Inferior parietal cortex (tissue), 1 donor: Measurements from ENCODE around the gene DSG3.
A peak's percentile ranks its signal among the peaks of the same experiment; 100 is the strongest.

ENCODE experiments used
- DNase-seq: peaks from one replicate; pipeline ENCODE4 v3.0.0-alpha.2; 2016; ENCODE audit errors: extremely low spot score

Gene DSG3

DNA sequence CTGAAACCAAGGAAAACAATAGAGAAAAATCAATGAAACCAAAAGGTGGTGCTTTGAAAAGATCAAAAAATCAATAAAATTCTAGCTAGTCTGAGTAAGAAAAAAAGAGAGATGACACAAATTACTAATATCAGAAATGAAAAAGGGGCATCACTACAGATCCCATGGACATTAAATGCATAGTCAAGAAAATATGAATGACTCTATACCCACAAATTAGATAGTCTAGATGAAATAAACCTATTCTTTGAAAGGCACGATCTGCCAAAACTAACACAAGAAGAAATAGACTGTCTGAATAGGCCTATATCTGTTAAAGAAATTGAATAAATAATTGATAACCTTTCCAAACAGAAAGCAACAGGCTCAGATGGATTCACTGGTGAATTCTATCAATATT lies 15.2 kb upstream of the DSG3 start:
- no peak for DNase-seq

DNA sequence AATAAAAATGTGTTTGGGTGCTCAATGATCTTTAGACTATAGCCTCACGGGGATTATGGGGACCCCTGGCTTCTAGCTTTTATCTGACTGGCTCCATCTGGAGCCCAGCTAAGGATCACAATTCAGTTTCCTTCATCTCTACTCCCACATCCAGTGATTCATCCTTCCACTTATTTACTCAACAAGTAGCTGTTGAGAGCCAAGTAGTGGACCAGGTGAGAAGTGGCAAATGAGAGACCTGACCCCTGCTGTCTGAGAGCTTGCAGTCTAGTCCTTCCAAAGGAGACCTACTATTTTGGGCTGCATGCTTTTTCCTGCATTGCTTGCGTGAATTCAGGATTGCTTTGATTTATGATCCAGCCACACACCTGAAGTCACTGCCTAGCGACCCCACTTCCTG lies 10.7 kb upstream of the DSG3 start:
- no peak for DNase-seq

DNA sequence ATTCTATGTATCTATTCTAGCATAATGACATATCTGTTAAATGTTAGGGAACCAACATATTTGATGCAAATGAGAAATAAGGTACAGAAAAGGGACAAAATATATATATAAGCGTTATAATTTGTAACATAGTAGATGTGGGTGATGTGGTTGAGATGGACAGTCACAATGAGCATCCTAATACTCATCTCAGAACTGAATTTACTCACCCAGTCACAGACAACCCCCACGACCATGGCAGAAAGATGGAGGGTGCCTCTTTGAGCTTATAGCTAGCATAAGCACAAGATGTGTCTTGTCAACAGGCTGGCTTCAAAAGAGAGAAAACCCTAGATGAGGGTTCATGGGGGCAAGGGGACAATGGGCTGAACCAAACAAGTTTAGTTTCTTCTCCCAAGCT lies 9.1 kb upstream of the DSG3 start:
- DNase-seq: no peak

DNA sequence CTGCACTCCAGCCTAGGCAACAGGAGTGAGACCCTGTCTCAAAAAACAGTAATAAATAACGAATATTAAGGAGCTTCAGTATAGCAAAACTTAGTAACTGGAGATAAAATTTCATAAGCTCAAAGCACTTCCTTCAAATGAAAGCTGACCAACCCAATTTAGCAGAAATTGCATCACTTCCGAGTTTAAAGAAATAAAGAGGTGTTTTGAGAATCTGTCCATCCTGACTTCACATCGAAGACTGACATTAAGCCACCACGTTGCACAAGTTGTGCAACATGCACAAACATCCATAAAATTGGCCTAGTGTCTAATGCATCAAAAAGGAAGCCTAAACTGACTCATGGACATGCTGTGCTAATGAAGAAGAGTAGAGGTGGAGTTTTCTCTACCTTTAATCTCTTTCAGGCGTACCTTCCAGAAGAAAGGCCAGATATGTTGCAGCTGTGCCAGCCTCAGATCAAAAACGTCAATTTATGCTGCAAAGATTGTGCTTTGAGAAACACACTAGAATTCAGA lies 7.7 kb upstream of the DSG3 start:
- no peak for DNase-seq

DNA sequence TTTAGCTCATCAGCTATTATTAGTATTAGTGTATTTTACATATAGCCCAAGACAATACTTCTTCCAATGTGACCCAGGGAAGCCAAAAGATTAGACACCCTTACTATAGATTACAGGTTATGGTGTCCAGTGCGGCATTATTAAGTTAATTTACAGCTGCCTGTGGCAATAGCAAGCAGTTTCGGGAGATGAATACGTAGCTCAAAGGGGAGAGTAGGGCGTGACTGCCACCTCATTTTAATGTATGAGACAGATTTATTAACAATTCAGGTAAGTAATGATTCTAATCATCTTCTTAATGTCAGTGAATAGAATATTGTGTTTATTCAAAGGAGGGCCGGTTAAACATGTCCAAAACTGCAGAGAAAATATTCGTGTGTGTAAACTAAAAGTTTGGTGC lies 6.8 kb upstream of the DSG3 start:
- no peak for DNase-seq

DNA sequence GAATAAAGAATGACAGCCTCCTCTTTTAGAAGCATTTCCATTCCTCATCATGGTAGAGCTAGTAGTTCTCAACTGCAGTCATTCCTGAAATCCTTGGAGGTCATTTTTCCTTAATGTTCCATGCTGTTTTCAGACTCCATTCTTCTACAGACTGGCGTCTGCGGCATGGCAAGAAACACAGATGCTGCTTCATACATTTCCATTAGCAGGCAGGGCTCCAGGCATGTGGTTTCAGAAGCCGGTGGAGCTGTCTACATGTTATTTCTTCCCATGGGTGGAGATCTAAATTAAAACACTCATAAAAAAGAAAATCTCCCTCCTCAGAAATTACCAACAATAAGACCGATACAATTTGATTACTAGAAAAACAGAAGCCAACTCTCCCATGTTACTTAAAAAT lies 6.0 kb upstream of the DSG3 start:
- no peak for DNase-seq

DNA sequence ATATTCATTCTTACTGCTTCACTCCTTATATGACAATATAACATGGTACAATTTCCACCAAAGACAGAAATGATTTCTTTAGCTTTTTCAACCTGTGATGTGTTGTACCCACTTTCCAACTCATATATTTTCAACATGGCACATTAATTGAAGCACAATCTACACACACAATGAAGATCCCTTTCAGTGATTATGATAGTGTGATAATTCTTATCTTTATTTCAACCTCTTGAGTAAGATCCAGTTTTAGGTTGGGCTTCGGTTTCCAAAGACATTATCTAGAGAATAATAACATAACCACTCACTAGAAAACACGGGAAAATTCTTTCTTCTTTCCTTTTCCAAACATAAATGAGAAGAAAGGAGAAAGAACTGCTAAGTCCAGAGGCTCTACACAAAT lies 3.4 kb upstream of the DSG3 start:
- DNase-seq: no peak

DNA sequence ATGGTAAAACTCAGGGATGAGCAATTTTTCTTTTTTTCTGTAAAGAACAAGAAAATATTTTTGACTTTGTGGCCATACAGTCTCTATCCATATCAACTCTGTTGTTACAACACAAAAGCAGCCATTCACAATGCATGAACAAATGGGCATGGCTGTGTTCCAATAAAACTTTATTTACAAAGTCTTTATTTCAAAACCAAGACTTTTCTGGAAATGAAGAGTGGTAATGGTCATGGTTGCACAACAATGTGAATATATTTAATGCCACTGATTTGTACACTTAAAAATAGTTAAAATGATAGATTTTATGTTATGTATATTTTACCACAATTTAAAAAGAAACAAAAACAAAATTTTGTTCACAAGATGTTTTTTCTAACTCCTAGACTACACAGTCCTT lies 1.6 kb upstream of the DSG3 start:
- no peak for DNase-seq

DNA sequence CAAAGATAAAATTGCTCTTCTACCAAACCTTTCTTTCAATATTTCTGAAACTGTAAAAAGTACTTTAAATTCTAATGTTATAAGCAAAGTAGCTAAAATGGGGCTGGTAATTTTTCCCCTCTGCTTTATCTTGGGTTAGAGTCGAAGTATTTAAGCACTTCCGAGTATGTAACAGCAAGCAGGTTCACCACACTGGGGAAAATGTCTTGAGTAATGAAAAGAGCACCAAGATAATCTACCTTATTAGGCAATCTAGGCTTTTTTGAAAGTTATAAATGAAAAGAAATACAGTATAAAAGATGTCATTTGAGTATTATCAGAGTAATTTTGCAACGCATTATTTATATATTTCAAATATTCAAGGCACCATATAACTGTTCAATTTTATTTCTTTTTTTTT lies 687 bp upstream of the DSG3 start:
- no peak for DNase-seq

DNA sequence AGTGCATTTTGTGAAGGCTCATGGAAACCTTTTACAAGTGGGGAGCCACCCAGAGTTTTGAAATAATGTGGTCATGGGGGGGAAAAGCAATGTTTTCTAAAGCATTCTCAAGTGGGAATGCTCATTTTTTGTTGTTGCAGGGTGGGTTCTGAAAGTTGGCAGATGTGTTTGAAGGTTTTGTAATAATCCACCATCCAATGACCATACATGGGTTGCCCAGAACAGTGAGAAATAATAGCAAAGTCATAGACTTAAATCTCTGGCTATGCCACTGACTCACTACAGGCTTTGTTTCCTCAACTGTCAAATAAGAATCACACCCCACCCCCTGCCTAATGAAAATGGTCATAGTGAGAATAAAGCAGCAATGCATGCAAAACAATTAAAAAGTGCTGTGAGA lies 2.9 kb downstream of the DSG3 start:
- DNase-seq: no peak

DNA sequence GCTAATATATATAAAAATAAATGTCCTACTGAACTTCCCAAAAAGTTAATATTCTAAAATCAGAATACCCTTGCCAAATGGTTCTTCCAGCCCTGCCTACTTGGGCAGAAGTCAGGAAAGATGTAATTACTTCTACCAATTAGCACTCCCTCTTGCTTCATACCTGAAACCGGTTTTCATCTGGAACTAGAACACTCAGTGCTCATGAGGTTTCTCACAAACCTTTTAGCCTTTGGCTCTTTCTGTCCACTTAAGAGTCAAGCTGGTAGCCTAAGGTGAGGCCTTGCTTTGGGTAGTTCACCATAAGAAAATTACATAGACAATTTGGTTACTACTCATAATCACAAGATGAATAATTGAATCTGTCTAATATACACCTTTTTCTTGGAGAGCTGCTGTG lies 4.1 kb downstream of the DSG3 start:
- no peak for DNase-seq

DNA sequence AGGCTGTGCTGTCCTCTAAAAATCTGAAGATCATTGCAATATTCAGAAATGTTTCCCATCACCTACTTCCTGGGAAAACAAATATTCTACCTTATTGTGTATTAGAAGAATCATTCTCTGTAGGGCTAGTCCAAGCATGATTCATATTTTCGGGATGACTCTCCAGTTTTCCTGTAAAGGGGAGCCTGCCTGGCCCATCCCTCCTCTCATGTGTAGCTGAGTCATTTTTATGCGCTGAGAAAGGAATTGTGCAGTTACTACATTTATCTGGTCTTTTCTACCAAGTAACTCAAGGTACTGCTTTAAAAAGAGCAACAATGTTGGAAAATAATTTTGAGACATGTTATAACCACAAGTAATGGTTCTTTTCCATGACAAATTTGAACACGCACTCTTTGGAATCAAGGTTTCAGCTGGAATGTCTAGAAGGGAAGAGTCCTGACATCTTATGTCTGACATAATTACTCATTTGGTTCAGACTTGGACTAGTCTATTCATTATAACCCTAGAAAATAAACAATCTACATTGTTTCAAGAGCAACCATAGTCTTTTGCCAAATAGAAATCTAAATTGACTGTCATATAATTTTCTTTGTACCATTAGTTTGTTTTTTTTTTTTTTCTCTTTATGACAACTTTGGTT lies 6.6 kb downstream of the DSG3 start:
- no peak for DNase-seq

DNA sequence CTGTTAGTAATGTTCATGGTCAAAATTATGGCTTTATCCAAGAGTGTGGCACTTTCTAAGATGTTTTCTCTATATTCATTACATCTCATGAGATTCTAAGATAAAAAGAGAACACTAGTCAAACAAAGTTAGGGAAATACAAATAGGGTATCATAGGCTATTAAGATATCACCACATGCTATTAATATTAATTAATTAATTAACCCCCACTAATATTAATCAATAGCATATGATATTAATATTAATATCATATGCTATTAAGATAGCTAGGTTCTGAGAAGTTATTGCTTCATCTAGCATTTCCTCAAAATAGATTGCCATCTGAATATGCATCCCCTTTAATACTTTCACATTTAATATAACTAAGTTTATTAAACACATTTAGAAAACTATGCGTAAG lies 22.1 kb downstream of the DSG3 start:
- DNase-seq: no peak

DNA sequence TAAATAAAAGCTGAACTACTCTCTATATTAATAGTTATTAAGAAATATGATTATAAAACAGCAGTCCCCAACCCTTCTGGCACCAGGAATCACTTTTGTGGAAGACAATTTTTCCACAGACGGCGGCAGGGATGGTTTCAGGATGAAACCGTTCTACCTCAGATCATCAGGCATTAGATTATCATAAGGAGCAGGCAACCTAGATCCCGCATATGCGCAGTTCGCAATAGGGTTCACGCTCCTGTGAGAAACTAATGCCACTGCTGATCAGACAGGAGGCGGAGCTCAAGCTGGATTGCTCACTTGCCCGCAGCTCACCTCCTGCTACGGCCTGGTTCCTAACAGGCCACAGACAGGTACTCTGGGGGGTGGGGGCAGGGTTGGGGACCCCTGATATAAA lies 31.1 kb downstream of the DSG3 start:
- DNase-seq: no peak

DNA sequence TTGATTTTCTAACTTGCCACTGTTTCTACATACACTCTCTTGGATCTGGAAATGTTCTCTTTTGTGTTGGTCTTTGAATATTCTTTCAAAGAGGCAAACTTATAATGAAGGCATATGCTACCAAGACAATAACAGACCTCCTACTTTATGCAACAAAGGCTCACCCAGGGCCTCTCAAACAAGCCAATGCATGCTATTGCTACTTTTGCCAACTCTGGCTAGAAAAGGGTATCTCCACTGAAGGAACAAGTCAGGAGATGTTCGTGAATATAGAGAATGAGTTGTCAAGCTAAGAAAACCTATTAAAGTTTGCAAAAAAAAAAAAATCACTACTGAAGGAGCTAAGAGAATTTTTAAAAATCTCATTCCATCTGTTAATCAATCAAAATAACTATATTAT lies 34.5 kb downstream of the DSG3 start:
- DNase-seq: no peak

DNA sequence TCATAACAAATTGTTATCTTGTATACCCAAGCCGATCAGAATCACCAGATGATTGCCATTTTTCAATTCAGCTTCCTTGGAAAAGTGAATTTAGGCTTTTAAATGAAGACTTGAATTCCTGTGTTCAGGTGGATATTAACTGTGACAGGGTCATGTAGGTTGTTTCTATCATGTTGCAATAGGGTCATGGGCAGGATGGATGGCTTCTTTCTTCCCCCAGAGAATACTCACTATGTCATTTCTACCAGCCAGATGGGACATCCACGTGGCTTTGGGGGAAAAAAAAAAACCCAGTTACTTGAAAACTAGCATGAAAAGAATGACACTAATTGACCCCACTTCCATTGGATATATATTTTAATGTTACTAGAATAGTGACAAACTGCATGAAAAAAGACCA lies 35.9 kb downstream of the DSG3 start:
- no peak for DNase-seq

DNA sequence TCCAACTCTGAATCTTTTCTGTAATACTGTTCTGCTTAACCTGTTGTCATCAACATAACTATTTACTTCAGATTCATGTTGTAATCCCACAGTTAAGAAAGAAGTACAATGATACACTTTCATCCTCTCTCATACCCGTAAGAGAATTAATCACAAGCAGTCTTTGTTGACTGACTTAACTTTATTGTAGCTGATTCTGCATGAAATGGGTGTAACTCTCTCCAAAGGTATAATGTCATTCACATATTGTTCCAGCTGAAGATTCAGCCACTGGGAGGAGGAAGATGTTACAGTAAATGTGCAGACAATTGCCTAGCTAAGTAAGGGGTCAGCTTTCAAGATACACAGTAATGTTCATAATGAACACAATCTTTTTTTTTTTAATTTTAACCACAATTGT lies 36.9 kb downstream of the DSG3 start:
- no peak for DNase-seq

DNA sequence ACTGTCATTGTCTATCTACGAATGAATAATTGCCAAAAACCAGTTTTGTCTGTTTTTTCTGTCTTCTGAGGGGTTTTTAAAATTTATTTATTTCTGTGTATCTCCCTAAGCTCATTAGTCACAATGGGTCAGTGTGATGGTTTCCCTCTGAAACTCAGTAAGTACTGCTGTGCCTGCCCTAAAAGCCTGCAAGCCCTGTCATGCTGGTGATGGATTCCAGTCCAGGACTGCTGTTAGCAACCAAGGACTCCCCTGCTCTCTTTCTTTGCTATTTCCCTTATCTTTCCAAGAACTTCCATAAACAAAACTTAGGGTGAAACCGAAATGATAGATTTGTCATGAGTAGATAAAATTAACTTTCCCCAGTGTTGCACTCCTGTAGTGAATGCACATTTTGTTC lies 38.6 kb downstream of the DSG3 start:
- DNase-seq: no peak

DNA sequence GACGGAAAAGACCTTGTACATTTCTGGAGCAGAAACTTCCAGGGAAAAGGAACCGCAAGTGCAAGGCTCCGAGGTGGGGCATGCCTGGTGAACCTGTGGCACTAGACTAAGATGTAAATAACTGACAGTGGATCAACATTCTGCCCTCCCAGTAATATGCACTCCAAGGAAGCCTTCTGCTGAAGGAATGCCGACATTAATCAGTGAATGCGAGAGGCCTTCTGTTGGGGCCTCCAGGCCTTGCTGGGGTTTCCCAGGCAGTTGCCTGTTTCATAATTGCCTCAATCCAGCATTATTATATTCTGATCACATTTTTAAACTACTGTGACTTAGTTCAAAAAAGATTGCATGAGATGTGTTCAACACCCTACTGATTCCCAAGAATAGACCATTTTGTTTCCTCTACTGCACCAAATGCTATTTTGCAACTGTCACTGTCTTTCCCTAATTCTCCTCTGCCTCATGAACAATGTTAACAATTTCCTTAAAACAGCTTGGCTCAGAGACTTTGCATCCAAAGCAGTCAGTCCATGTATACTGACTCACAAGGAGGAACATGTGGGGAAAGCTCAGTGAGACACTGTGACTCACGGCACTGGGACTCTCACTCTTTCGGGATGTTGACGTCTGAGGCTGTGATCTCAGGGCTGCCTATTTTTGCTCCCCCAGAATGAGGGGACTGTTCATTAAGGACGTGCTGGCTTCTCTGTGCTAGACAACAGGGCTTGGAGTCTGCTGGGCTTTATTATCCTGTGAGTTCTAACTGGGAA lies 39.9 kb downstream of the DSG3 start:
- peak; percentile 36 for DNase-seq

DNA sequence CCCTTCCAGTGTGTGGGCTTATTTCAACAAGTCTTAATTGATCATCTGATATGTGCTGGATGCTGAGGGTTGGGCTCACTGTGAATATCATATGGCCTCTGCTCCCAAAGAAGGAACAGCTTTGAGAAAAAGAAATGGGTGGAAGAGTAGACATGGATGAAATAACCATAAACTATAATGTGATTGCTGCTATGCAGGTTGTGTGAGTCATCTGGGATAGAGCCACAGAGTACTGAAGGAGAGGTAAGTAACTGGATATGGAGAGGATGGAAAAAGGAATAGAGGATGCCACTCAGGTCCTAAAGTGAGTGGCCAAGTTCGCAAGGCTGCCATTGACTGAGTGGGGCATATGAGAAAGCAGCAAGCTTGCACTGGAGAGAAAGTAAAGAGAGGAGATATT lies 41.8 kb downstream of the DSG3 start:
- no peak for DNase-seq

DNA sequence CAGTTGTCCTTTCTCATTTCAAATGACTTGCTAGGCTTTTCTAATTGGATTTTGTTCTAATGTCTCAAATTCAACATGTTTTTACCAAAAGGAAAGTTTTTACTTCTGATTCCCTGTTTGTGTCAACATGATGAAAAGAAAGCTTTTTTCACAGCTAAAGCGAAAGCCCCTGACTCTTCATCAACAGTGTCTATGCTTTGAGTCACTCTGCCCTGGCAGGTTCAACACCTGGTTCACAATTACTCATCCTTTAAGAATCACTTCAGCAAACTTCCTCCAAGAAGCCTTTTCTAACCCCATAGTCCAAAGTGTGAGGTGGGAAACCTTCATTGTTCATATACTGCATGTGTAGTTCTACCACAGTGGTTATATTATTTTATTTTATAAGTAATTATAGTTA lies 42.8 kb downstream of the DSG3 start:
- DNase-seq: no peak

DNA sequence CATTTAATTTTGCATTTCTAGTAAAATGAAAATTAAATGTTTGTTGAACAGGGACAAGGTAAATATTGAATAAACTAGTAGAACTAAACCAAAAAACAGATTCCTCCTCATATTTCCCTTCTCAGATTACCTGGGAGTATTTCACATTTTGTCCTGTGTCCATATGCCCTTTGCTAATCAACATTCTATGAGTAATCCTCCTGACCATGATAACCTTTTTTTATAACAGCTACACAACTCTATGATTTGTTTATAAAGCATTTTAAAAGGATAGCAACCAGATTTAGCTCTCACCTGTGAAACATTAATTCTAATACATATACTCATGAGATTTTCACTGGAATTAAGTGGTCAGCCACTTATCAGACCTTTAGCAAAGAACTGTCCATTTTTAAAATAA lies 43.3 kb downstream of the DSG3 start:
- no peak for DNase-seq

DNA sequence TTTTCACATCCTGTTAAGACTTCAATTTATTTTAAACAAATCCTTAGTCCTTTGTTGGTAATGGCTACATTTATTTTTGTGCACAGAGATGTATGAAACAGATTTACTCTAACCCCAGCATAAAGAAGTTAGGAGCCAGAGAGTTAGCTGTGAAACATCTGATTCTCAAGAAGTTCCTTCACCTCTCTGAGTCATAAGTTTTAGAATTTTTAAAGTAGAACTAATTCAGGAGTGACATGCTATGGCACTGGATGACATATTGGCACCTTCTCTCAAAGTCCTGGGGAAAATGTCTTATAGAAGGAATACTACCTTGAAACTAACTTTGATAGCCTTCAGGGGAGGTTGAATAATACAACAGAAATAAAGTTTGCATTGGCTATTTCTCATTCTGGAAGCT lies 44.0 kb downstream of the DSG3 start:
- DNase-seq: no peak

DNA sequence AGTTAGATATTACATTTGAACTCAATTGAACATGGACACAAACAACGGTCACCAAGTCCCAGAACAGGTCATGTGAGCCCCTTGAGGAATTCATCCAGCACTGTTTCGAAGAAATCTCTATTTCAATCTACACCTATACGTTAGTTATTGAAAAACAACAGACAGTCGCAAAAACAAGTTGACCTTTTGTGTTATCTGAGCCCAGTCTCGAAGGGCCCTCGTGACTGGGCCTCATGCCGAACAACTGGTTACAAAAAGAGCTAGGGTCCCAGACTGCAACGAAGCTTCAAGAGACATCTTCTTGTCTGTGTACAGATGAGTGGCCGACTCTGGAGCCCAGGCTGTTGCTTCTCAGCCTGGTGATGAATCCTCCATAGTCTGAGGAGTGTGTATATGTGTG lies 45.1 kb downstream of the DSG3 start:
- DNase-seq: no peak
